Stimulated activated CD4-positive, alpha-beta T cell treated with anti-CD3 and anti-CD28 coated beads, Interleukin-4, amount 100 ng/mL, for 4 hours (primary cell): Measurements from ENCODE around the gene PAN2.
"Not testable (repeated sequence)": the region's sequence is repeated elsewhere in the genome, so short reads cannot be mapped to it uniquely, and the experiment has no call there.

ENCODE experiments used
- DNase-seq, 2 experiments: peaks; one replicate each; pipeline ENCODE4 v3.0.0-alpha.2; 2020

PAN2 gene

GRCh38 chr12:56304872-56305590 is 28.8 kb downstream of the PAN2 start:
- DNase-seq = no peak

- no peak for DNase-seq
Observed at GRCh38 chr12:56304276-56304675, 29.5 kb downstream of the PAN2 start.

- no peak for DNase-seq
Observed at GRCh38 chr12:56300644-56301464, 32.9 kb downstream of the PAN2 start.

GRCh38 chr12:56299853-56300643 is 33.8 kb downstream of the PAN2 start, which contains the start of gene CS:
TSS of gene CS (minus strand) at chr12:56300330. CDS start at chr12:56300201, 129 bp downstream.
- DNase-seq = peak; percentile 98 to 99

GRCh38 chr12:56299308-56299852 is 34.4 kb downstream of the PAN2 start:
- peak; percentile 9 to 18 for DNase-seq

- DNase-seq = no peak
Observed at GRCh38 chr12:56298828-56299227, 35.0 kb downstream of the PAN2 start.

- DNase-seq = no peak
Observed at GRCh38 chr12:56297400-56297799, 36.4 kb downstream of the PAN2 start.

- DNase-seq = no peak
Observed at GRCh38 chr12:56296295-56296694, 37.5 kb downstream of the PAN2 start.

- DNase-seq = no peak
Observed at GRCh38 chr12:56293795-56294194, 40.0 kb downstream of the PAN2 start.

GRCh38 chr12:56288705-56289387 is 45.0 kb downstream of the PAN2 start:
- no peak for DNase-seq

- no peak for DNase-seq
Observed at GRCh38 chr12:56286044-56286830, 47.6 kb downstream of the PAN2 start.

- not testable (repeated sequence) for DNase-seq
Observed at GRCh38 chr12:56284263-56284662, 49.5 kb downstream of the PAN2 start.

- no peak for DNase-seq
Observed at GRCh38 chr12:56282579-56282978, 51.2 kb downstream of the PAN2 start.

GRCh38 chr12:56282030-56282429 is 51.8 kb downstream of the PAN2 start:
- DNase-seq = no peak

GRCh38 chr12:56280849-56281248 is 53.0 kb downstream of the PAN2 start:
- DNase-seq = no peak

- DNase-seq = no peak
Observed at GRCh38 chr12:56278905-56279304, 54.9 kb downstream of the PAN2 start.

- no peak for DNase-seq
Observed at GRCh38 chr12:56274299-56274698, 59.5 kb downstream of the PAN2 start.

GRCh38 chr12:56272468-56272867 is 61.3 kb downstream of the PAN2 start:
- not testable (repeated sequence) for DNase-seq

GRCh38 chr12:56271031-56271430 is 62.8 kb downstream of the PAN2 start:
- DNase-seq = no peak

- peak in 1 of 2 experiments; percentile 5 for DNase-seq
Observed at GRCh38 chr12:56267443-56268071, 66.2 kb downstream of the PAN2 start.
